Upper lobe of right lung (tissue), 1 donor: ENCODE results near the gene ADIG. TPM values are rescaled to one million over a fixed set of nuclear protein-coding genes. Genes with fewer than 3 reads are reported as not detected.

Experiments
- ATAC-seq: fragments of 200-7000 bp; cut with Tn5 transposase; one replicate; pipeline ENCODE4 v1.9.1; 2020; ENCODE audit warnings: mild to moderate bottlenecking, moderate library complexity
- DNase-seq: peaks from one replicate; pipeline ENCODE4 v3.0.0-alpha.2; 2020
- H3K27ac ChIP-seq: fragments of 200-600 bp; one replicate; pipeline ENCODE4 v1.8.0; 2022
- H3K27me3 ChIP-seq: fragments of 200-600 bp; one replicate; pipeline ENCODE4 v1.8.0; 2022; ENCODE audit warnings: mild to moderate bottlenecking
- H3K36me3 ChIP-seq: fragments of 200-600 bp; one replicate; pipeline ENCODE4 v1.8.0; 2022
- H3K4me1 ChIP-seq: fragments of 200-600 bp; one replicate; pipeline ENCODE4 v1.8.0; 2022
- H3K4me3 ChIP-seq: fragments of 200-600 bp; one replicate; pipeline ENCODE4 v1.8.0; 2022; ENCODE audit warnings: mild to moderate bottlenecking
- H3K9me3 ChIP-seq: fragments of 200-600 bp; one replicate; pipeline ENCODE4 v1.8.0; 2022
- intact Hi-C: fragments of 100-400 bp; cut with DNase I; formaldehyde crosslinking; loops from one replicate; pipeline ENCODE4 v1.11.0; 2022
- total RNA-seq: library from RNA; stranded (reverse); fragmentation: NEBNext Ultra II Directional; extraction: Animal tissue kit (Norgen Biotek cat#: 25700); gene quantifications from one replicate; pipeline ENCODE4 v1.2.1, GENCODE V29; 2021
- TF ChIP-seq, protein P1 (sequence below): fragments of 200-600 bp; IDR thresholded peaks from one replicate; pipeline ENCODE4 v1.8.0; 2022; ENCODE audit warnings: antibody characterized with exemption
- donor health status: DM: no; HTN: yes; CAD: no; lungs with severe emphysema.

Gene ADIG
- total RNA-seq, 1 donor from 2014 or later, result not detected

DNA sequence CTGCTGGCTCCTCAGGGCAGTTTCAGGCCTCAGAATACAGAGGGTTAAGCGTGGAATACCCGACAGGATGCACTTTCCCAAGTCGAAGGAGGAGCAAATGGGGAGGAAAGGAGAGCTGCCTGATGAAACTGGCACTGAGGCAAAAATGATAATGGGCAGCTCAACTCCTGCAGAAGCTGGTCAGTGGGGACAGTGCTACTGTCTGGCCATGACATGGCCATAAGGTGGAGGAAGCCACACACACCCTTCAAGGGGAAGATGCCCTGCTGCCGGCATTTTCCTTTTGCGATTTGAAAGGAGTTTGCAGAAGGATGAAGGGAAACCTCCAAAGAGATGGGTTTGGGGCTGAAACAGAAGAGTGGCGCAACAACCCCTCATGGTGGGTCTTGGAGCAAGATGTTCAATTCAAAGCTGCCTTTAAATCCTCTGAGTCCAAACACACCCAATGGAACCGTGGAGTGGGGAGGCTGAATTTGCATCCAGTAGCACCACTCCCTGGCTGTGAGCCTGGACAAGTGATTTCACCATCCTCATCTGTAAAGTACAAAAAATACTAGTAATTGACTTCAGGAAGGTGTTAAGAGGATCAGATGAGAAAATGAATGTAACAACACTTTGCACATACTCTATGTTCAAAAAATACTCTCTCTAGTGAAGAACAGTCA, 3.2 kb downstream of the ADIG start:
- H3K36me3 ChIP-seq, result no peaks in the 10 kb centered on the region
- intact Hi-C loops, result no loop called here
- H3K9me3 ChIP-seq, result no peaks in the 10 kb centered on the region
- no peak overlapping the region for H3K27ac ChIP-seq
- TF ChIP-seq, protein P1, sequence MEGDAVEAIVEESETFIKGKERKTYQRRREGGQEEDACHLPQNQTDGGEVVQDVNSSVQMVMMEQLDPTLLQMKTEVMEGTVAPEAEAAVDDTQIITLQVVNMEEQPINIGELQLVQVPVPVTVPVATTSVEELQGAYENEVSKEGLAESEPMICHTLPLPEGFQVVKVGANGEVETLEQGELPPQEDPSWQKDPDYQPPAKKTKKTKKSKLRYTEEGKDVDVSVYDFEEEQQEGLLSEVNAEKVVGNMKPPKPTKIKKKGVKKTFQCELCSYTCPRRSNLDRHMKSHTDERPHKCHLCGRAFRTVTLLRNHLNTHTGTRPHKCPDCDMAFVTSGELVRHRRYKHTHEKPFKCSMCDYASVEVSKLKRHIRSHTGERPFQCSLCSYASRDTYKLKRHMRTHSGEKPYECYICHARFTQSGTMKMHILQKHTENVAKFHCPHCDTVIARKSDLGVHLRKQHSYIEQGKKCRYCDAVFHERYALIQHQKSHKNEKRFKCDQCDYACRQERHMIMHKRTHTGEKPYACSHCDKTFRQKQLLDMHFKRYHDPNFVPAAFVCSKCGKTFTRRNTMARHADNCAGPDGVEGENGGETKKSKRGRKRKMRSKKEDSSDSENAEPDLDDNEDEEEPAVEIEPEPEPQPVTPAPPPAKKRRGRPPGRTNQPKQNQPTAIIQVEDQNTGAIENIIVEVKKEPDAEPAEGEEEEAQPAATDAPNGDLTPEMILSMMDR, result no peak
- H3K4me3 ChIP-seq, result no peak overlapping the region
- H3K4me1 ChIP-seq, result no peaks in the 10 kb centered on the region
- no peak for ATAC-seq
- DNase-seq, result no peak
- H3K27me3 ChIP-seq, result no peaks in the 10 kb centered on the region

DNA sequence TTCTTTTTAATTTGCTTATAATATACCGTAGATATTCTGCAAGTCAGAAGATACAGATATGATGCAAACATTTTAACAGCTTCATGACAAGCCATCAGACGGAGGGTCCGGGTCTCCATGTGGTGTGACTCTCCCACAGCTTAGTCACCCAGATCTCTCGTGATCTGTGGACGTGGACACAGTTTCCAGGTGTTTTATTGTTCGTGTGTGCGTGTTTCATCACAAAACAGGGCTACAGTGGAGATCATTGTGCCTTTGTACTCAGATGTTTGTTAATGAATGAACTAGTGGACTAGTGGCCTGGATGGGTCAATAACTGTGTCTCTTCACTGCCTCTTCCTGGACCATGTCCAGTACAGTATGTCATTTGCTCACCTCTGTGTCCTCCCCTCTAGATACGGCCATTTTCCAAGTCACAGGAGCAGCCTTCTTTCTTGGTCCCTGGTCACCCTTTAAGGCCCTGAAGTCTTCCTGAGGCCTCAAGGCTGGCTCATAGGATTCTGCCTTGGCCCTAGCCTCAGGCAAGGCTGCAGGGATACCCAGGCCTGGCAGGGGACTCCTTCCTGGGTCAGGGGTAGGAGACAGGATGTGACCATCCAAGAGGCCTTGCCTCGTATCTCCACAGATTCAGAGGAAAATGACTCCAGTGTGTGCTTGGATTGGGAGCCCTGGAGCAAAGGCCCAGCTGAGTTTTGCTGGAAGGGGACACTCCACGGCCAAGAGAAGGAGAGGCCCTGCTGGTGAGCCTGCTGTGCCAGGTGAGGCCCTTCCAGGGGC, 4.6 kb downstream of the ADIG start:
- DNase-seq (no peak), ATAC-seq (no peak)
- Histone ChIP-seq H3K27me3 (no peaks in the 10 kb centered on the region), H3K36me3 (no peaks in the 10 kb centered on the region), H3K27ac (no peak overlapping the region), H3K9me3 (no peaks in the 10 kb centered on the region), H3K4me1 (no peaks in the 10 kb centered on the region), H3K4me3 (no peak overlapping the region)
- TF ChIP-seq, protein P1, result no peak
- intact Hi-C loops, result no loop called here

DNA sequence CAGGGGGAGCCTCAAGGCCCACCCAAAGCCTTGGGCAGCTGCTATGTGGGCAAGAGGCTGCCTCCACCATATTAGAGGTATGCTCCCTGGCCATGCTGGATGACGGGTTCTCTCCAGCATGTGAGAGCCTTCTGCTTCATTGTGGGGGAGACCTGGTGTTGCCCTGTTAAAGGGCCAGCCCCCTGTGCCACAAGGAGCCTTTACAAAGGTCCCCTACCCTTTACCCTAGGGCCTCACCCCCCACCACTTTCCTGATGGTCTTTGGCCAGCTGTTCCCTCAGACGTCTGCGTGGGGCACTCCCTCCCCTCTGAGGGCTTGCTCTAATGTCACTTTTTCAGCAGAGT, 5.2 kb downstream of the ADIG start:
- H3K36me3 ChIP-seq, result no peaks in the 10 kb centered on the region
- no peaks in the 10 kb centered on the region for H3K9me3 ChIP-seq
- H3K4me3 ChIP-seq, result no peak overlapping the region
- intact Hi-C loops, result no loop called here
- DNase-seq, result no peak
- TF ChIP-seq, protein P1, result no peak
- H3K4me1 ChIP-seq, result no peaks in the 10 kb centered on the region
- no peaks in the 10 kb centered on the region for H3K27me3 ChIP-seq
- no peak overlapping the region for H3K27ac ChIP-seq
- ATAC-seq, result no peak

DNA sequence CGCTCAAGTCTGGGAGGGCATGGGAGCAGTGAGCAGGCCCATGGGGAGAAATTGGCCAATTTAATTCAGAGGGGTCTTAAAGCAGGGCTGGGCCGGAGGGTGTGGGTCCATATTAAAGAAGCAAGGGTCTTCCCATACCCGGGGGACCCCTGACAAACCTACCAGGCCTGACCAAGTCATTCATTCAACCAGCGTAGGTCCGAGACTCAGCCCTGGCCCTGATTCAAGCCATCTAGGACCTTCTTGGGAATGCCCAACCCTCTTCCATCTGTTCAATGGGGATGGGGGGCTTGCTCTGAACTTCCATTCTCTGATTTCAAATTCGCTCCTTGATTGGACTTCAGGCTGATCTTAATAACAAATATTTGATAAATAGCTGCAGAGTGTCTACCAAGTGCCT, 7.3 kb downstream of the ADIG start:
- intact Hi-C loops, result no loop called here
- Histone ChIP-seq H3K36me3 (no peaks in the 10 kb centered on the region), H3K27ac (no peak overlapping the region), H3K4me3 (no peak overlapping the region), H3K9me3 (no peaks in the 10 kb centered on the region), H3K4me1 (no peaks in the 10 kb centered on the region), H3K27me3 (no peaks in the 10 kb centered on the region)
- no peak for DNase-seq
- no peak for ATAC-seq
- TF ChIP-seq, protein P1, result no peak

DNA sequence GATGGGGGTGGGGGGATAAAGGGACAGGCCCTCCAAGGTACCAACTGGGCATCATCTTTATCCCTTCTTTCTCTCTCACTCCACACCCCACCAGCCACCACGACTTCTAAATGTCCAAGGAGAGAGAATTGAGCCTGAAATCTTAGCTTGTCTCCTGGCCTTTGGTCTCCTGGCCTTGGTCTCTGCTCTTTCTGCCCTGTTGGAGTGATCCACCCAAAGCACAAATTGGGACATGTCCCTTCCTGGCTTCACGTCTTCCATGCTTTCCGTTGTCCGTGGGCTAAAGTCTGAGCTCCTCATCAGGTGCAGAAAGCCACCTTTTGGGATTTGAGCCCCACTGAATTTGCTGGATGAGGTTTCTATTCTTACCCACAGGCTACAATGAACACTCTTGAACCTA, 8.4 kb downstream of the ADIG start:
- no peak for ATAC-seq
- Histone ChIP-seq H3K27me3 (no peaks in the 10 kb centered on the region), H3K36me3 (no peaks in the 10 kb centered on the region), H3K4me3 (no peak overlapping the region), H3K27ac (no peak overlapping the region), H3K4me1 (no peaks in the 10 kb centered on the region), H3K9me3 (no peaks in the 10 kb centered on the region)
- no peak for DNase-seq
- intact Hi-C loops, result no loop called here
- TF ChIP-seq, protein P1, result no peak
